GM21526 (cell line): ENCODE data around the gene OR6B3.

Experiments used
- ATAC-seq: cut with Tn5 transposase; IDR thresholded peaks from one replicate; pipeline ENCODE4 v1.9.1; 2021; ENCODE audit warnings: moderate library complexity; ENCODE audit not compliant: unreplicated experiment, low FRiP score

OR6B3 gene

GRCh38 chr2:240053173-240054155 lies at the start of gene OR6B3:
Gene OR6B3 (minus strand): TSS chr2:240053521.
- ATAC-seq, result no peak

GRCh38 chr2:240098349-240098748 lies 45.0 kb upstream of the OR6B3 start:
- no peak for ATAC-seq

GRCh38 chr2:240095556-240096523 lies 42.5 kb upstream of the OR6B3 start:
- no peak for ATAC-seq

GRCh38 chr2:240089306-240089705 lies 36.0 kb upstream of the OR6B3 start:
- no peak for ATAC-seq

- ATAC-seq, result no peak
These were observed 33.2 kb upstream of the OR6B3 start for GRCh38 chr2:240086563-240086962.

- ATAC-seq, result no peak
These were observed 25.3 kb upstream of the OR6B3 start for GRCh38 chr2:240078631-240079030.

GRCh38 chr2:240077442-240077841 lies 24.1 kb upstream of the OR6B3 start:
- ATAC-seq, result no peak

GRCh38 chr2:240074545-240074944 lies 21.2 kb upstream of the OR6B3 start:
- no peak for ATAC-seq

GRCh38 chr2:240070907-240071306 lies 17.6 kb upstream of the OR6B3 start:
- ATAC-seq, result no peak

GRCh38 chr2:240069829-240070228 lies 16.5 kb upstream of the OR6B3 start:
- ATAC-seq, result no peak

- no peak for ATAC-seq
These were observed 14.9 kb upstream of the OR6B3 start for GRCh38 chr2:240068193-240068592.

- ATAC-seq, result no peak
These were observed 13.2 kb upstream of the OR6B3 start for GRCh38 chr2:240066489-240066888.

GRCh38 chr2:240064898-240065297 lies 11.6 kb upstream of the OR6B3 start:
- no peak for ATAC-seq

- ATAC-seq, result no peak
These were observed 7.8 kb upstream of the OR6B3 start for GRCh38 chr2:240060977-240061591.

- ATAC-seq, result no peak
These were observed 3.4 kb upstream of the OR6B3 start for GRCh38 chr2:240056678-240057077.

GRCh38 chr2:240055177-240055917 lies 2.0 kb upstream of the OR6B3 start:
- no peak for ATAC-seq

- ATAC-seq, result no peak
These were observed 797 bp downstream of the OR6B3 start for GRCh38 chr2:240052524-240052923.

- no peak for ATAC-seq
These were observed 1.6 kb downstream of the OR6B3 start for GRCh38 chr2:240051697-240052096.

GRCh38 chr2:240050278-240050677 lies 3.0 kb downstream of the OR6B3 start:
- ATAC-seq, result no peak

GRCh38 chr2:240048237-240048636 lies 5.1 kb downstream of the OR6B3 start:
- ATAC-seq, result no peak
